HG02763 (cell line): ENCODE measurements around the gene MYL2.
"Not testable (repeated sequence)": the region's sequence is repeated elsewhere in the genome, so short reads cannot be mapped to it uniquely, and the experiment has no call there.

ENCODE experiments used
- ATAC-seq: cut with Tn5 transposase; IDR thresholded peaks from one replicate; pipeline ENCODE4 v1.9.1; 2021; ENCODE audit warnings: mild to moderate bottlenecking, moderate library complexity; ENCODE audit not compliant: unreplicated experiment

MYL2 gene

DNA sequence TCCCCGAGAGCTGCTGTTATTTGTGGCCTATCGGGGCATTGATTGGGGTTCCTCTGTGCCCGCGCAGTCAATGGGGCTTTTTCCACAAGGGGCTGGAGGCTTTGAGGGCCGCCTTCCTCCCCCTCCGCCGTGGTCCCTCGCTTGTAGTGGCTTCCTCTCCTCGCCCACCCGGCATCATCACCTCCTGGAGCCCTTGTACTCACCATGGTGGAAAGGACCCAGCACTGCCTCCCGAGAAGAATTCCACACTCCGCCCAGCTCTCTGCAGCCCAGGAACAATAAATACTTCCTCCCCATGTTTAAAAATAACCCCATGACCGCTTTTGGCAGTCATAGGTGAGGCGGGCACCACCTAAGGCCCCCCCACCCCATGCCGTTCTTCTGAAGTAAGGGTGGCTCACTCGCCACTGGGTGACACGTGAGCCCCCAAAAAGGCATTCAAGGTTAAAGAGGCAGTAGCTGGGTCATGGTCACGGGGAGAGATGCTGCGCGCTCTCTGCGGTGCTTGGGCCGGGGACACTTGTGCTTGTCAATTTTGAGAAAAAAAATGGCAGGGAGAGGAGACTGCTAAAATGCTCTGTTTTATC, at the start of gene MYL2:
Gene MYL2 (minus strand): TSS at position 256 of the 587 bp plus-strand sequence. CDS start 50 bp downstream, at position 206.
- no peak for ATAC-seq

DNA sequence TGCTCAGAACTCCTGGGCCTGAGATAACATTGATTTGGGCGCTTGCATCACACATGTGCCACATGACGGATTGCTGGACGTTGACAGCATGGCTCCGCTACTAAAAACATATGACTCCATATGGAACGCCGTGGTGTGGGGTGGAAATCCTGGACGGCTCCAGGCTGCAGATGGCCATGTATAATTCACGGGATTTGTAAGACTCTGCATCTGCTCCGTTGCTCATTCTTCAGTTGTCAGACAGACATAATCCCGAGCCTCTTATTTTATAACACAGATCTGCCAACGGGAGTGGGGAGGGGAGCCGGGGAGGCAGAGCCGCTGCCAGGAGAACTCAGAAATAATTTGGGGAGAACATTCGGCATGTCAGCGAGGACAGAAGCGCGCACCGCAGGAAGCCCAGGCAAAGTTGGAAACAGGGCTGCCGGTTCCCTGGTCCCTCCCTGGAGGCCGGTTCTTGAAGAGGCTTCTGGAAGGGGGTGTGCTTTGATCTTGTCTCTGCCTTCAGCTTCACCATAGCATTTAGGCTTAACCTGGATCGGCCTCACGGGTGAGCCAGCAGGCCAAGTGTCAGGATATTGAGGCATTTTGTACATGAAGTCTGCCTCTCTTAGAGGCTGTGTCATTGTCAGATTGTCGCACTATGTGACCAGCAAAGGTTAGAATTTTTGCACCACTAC, 45.8 kb upstream of the MYL2 start:
- no peak for ATAC-seq

GRCh38 chr12:110965574-110965973, 45.2 kb upstream of the MYL2 start:
- no peak for ATAC-seq

DNA sequence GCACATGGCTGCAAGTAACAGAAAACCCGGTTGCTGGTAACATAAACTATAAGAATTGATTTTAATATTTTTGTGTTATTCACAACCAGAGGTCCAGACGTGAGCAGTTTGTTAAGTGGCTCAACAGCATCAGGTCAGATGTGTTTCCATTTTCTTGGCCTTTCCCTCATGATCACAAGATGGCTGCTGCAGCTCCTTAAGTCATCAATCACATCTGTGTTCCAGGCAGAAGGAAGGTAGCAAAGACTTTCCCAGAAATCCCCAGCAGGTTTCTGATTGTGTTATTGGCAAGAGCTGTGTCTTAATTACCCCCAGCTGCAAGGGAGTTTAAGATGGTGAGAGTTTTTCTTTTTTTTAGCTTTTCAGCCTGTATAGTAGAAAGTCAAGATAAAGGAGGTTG, 40.4 kb upstream of the MYL2 start:
- ATAC-seq, result no peak

DNA sequence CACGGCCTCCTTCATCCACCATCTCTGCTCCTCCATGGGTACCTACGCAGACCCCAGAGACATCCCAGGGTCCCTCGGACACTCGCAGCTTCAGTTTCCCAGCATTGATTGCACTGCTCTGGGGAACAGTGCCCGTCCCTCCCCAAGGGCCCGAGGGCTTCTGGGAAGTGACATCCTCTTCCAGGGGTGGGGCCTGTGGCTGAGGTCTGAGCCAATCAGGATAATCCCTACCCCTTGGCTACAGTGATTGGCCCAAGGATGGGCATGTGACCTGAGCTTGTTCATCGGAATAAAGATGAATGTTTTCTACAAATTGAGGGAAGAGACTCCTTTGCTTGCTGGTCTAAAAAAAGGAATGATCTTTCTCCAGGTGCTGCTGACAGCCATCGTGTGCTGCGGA, 37.3 kb upstream of the MYL2 start:
- no peak for ATAC-seq

DNA sequence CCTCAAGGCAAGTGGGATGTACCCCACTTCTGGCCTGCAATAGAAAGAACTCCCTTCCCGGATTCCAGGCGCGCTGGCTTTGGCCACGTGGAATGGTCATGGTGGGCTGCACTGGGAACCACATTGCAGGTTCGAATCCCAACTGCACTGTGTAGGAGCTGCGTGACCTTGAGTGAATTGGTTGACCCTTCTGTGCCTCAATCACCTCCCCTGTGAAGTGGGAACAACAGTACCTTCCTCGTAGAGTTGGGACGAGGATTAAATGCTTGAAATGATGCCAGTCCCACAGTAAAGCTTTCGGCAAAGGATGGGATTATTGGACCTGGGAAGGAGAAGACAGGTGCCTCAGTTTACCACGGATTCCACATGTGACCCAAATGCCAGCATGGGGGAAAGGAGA, 36.8 kb upstream of the MYL2 start:
- ATAC-seq, result no peak

- ATAC-seq, result not testable (repeated sequence)
Measured at GRCh38 chr12:110950867-110951266, 30.5 kb upstream of the MYL2 start.

GRCh38 chr12:110950466-110950865, 30.1 kb upstream of the MYL2 start:
- ATAC-seq, result not testable (repeated sequence)

DNA sequence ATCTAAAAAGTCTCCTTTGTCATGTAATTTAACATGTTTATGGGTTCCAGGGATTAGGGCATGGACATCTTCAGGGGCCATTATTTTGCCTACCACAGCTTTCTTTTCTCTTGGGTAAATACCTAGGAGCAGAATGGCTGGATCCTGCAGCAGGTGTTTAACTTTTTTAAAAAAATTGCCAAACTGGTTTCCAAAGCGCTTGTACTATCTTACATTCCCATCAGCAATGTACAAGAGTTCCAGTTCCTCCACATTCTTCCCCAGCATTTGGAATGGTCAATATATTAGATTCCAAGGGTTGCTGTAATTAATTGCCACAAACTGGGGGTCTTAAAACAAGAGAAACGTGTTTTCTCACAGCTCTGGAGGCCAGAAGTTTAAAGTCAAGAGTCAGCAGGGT, 27.7 kb upstream of the MYL2 start:
- no peak for ATAC-seq

DNA sequence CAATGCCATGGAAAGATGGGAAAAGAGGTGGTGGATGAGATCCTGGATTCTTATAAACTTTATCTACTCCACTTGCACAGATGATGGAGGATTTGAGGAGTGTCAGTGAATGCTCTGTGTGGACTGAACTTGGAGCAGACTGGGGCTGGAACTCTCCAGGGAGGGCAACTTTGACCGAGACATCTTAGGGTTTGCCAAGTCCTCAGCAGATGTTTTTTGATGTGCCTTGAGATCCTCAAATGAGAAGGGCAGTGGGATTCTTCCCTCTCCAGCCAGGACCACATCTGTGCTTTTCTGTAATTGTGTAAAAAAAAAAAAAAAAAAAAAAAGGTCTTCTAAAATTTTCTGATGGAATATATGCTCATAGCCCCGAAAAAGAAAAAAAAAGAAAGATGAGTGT, 23.0 kb upstream of the MYL2 start:
- ATAC-seq, result no peak

DNA sequence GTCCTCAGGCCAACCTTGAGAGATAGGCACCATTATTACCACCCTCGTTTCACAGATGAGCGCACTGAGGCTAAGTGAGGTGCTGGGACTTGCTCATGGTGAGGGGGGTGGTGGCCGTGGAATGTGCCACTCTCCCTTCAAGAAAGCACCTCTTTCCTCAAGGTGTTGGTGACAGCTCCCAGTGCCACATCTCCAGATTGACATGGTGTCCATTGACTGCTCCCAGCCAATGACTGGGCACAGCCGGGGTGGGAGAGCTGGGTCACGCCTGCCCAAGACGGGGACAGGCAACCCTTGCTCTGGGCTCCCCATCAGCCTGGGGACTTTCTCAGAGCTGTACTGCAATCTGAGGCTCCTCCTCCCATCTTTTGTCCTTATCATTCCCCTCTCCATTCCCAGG, 21.0 kb upstream of the MYL2 start:
- no peak for ATAC-seq

DNA sequence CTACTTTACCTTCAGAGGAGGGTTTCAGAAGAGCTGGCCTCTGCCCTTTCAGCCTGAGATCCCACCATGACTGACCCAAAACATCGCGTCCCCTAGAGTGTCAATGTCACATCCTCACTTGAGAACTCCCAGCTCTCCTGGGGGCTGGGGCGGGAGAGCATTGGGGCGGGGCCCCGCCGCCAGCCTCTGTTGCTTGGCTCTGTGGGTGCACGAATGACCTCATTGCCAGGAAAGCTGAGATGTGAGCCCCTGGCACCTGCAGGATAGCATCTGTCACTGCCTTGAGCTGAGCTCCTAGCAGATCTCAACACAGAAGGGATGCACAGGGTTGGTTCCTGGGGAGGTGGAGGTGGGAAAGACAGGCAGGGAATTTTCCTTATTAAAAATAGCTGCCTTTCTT, 20.6 kb upstream of the MYL2 start:
- ATAC-seq, result no peak

DNA sequence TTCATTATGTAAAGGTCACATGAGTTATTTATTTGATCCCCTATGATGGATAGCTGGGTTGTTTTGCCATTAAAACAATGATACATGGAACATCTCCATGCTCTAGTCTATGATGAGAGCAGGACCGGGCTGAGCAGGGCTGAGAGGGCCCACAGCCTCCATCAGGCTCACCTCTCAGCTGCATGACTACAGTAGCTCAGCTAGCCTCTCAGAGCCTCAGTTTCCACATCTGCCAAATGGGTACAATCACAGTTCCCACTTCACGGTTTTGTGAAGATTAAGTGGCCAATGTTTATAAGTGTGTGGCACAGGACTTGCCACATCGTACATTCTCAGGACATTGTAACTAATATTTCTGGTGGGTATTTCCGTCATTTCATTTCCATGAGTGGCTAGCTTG, 19.9 kb upstream of the MYL2 start:
- ATAC-seq, result no peak

DNA sequence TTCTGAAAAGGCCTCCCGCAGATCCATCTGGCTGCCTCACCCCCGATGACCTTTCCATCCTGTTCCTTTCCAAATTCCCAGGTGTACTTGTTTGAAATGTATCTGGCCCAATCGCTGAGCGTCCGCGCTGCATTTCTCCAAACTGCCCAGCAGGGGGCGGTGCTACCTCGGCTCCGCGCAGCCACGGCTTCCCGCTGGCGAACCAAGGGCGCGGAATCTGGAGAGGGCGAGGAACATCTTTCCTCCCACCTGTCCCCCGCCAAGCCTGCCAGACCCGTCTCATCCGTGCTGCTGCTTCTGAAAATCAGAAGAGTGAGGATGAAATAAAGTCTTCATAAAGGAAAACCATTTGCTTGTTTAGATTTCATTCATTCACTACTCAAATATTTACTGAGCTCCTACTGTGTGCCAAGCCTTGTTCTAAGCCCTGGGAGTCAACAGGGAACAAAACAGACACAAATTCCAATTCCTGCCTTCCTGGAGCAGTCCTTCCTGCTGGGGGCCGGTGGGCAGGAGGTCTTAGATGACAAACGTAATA, 16.8 kb upstream of the MYL2 start:
- no peak for ATAC-seq

- no peak for ATAC-seq
Measured at GRCh38 chr12:110936367-110937103, 16.2 kb upstream of the MYL2 start.

DNA sequence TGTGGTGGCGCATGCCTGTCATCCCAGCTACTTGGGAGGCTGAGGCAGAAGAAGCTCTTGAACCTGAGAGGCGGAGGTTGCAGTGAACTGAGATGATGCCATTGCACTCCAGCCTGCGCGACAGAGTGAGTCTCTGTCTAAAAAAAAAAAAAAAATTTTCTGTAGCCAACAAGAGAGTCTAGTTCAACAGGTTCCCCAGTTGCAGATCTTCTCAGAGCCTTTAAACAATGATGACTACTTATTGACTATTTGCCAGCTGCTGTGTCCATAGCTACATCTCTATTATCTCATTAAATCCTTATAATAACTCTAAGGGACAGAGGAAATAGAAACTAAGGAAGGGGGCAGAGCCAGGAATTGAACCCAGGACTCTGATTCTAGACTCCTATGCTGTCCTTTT, 15.2 kb upstream of the MYL2 start:
- no peak for ATAC-seq

DNA sequence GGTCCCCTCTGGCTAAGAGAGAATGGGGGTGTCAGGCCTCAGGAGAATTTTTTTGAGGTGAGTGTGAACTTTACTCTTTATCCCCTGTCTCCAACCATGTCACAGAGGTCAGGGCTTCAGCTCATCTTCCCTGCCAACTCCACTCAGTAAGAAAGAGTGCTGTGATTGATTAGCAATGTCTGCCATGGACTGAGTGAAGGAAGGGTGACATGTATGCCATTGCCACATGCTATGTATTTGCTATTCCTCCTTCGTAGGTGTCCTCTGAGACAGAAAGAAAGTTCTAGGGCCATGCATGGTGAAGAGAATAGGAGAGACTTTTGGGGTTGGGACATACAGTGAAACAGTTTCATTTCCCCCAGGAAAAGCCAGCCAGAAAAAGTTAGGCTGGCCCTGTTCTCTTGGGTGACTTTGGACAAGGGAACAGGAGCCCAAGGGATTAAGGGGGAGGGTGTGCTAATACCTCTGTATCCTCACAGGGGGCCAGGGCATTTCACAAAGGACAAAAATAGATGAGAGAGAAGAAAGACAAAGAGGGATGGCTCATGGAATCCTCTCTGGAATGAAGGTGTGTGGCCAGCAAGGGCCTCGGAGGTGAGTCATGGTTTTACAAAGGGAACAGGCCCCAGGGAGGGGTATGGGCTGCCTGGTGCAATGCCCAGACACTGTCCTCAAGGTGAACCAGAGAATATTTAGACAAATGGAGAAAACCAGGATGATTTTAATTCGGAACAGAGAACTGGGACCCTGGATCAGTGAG, 13.9 kb upstream of the MYL2 start:
- ATAC-seq, result no peak

- no peak for ATAC-seq
Measured at GRCh38 chr12:110933326-110933974, 13.1 kb upstream of the MYL2 start.

DNA sequence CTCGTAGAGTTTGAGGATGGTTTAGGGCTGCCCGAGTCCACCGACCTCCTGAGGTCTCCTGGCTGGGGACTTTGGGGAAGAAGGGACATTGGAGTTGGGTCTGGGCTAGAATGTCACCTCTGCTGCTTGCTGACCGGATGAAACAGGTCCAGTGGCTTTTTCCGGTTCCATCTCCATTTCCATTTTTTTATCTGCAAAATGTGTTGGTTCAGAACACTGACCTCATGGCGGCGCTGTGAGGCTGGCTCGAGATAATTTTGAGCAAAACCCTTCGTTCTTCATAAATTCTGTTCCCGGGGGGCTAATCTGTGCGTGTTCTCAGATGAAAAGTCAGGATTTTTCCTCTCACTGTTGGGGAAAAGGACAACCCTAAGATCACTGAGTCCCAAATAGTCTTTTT, 11.7 kb upstream of the MYL2 start:
- ATAC-seq, result no peak

DNA sequence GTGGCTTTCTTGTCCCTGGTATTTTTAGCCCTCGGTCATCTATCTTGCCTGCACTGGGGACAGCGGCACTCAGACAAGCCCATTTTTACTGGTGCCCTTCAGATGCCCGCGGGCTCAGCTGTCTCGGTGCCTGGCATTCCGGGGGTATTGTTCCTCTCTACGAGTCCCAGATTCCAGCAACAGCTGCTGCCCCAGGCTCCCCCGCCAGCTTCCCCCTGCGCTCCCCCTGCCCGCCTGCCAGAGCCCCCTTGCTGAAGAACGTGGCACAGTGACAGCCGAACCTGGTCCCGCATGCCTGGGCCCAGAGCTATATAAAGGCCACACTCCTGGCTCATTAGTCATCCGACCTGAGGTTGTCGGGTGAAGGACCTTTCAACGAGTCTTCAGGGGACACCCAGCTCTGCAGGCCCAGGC, 10.9 kb upstream of the MYL2 start:
- no peak for ATAC-seq
